Measurements from ENCODE around the gene SF1.

GRCh38 chr11:64762674-64763525 is 15.4 kb downstream of the SF1 start:
- TF ChIP-seq POLR2A (IDR thresholded peaks at IDR 0.05) (no peak), CTCF (IDR thresholded peaks at IDR 0.05) (no peak)
